ENCODE data around the gene CSNK1G2. TPM values are rescaled to one million over a fixed set of nuclear protein-coding genes. Genes with fewer than 3 reads are reported as not detected.

The CSNK1G2 gene
- total and polyA plus RNA-seq, 2 donors (not counting 1 experiment from before 2014, with no cell fraction given): 154 to 288 TPM

DNA sequence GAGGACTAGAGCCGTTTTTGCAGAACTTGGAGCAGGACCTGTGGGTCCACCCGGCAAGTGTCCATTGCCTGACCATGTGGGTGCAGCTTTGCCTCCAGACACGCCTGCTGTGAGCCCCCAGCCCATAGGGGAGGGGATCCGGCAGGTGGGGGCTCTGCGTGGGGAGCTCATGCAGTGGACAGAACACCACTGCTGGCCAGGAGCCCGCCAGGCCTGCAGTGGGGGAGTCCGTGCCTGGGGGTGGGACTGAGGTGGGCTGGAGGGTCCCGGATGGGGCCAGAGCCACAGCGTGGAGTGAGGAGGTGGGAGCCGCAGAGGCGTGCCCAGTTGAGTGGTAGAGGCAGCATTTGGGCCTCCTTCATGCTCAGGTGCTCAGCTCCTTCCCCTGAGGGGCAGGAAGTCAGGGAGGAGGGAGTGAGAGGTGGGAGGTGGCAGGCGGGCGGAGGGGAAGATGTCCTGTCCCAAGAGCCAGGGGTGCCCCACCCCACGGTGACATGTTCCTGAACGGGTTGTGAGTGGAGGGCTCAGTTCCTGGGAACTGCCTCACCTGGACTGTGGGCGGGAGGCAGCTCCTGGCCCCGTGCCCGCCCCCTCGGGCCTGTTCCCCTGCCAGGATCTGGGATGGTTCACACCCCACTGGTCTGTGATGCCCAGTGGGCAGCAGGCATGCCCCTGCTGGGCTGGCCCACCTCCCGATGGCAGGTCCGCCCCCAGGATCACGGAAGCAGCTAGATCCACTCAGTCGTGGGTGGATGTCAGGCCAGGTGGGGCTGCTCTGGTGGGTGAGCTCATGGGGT is 27.0 kb upstream of the CSNK1G2 start:
- POLR2A ChIA-PET: no interaction called here
- TF ChIP-seq EZH2 (IDR thresholded peaks at IDR 0.05; ENCODE audit: borderline replicate concordance, insufficient read depth, low read depth, low read length, poor library complexity, severe bottlenecking): no peak
- TF ChIP-seq, protein P1, sequence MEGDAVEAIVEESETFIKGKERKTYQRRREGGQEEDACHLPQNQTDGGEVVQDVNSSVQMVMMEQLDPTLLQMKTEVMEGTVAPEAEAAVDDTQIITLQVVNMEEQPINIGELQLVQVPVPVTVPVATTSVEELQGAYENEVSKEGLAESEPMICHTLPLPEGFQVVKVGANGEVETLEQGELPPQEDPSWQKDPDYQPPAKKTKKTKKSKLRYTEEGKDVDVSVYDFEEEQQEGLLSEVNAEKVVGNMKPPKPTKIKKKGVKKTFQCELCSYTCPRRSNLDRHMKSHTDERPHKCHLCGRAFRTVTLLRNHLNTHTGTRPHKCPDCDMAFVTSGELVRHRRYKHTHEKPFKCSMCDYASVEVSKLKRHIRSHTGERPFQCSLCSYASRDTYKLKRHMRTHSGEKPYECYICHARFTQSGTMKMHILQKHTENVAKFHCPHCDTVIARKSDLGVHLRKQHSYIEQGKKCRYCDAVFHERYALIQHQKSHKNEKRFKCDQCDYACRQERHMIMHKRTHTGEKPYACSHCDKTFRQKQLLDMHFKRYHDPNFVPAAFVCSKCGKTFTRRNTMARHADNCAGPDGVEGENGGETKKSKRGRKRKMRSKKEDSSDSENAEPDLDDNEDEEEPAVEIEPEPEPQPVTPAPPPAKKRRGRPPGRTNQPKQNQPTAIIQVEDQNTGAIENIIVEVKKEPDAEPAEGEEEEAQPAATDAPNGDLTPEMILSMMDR (IDR thresholded peaks at IDR 0.05): no peak
- 87% methylated on average over 23 of the region's 23 CpGs for WGBS (ENCODE audit: insufficient coverage)
- no peak overlapping the region for H3K27ac Mint-ChIP-seq
- peaks cover 0 to 33% of the 10 kb centered on the region in 2 experiments for H3K36me3 ChIP-seq (replicated peaks in 1 of 2; ENCODE audit: control extremely low read depth in 1 of 2, control insufficient read depth in 1 of 2, extremely low read depth in 1 of 2, insufficient read depth in 2 of 2, low read length in 1 of 2)
- peaks cover 11 to 18% of the 10 kb centered on the region in 2 donors for H3K4me1 ChIP-seq (ENCODE audit: control insufficient read depth in 2 of 2, insufficient read depth in 2 of 2, low read length in 2 of 2)
- no peak overlapping the region for H3K9ac ChIP-seq (ENCODE audit: low read length)
- DNase-seq (no peak), ATAC-seq (ENCODE audit: low read depth) (no peak)
- CTCF ChIA-PET: interaction anchor here (1.2 kb wide), 1 partner anchor 14 kb away, joined by 3 read pairs; no protein-coding TSS in a partner anchor
- no peaks in the 10 kb centered on the region for H3K9me3 Mint-ChIP-seq (ENCODE audit: insufficient read depth)
- intact Hi-C loops (cut with micrococcal nuclease): no loop called here
- no peak overlapping the region for H3K4me3 ChIP-seq (ENCODE audit: control extremely low read depth in 1 of 5, extremely low read depth in 1 of 5, insufficient read depth in 1 of 5, low read depth in 2 of 5, low read length in 4 of 5)
- peaks cover 0 to 3% (median 0%) of the 10 kb centered on the region in 3 donors for H3K9me3 ChIP-seq (ENCODE audit: control extremely low read depth in 1 of 3, control insufficient read depth in 2 of 3, insufficient read depth in 1 of 3, low read length in 2 of 3)
- H3K79me2 ChIP-seq (ENCODE audit: control insufficient read depth, insufficient read depth, low read length): peaks cover 65% of the 10 kb centered on the region
- no peak overlapping the region for H3K27ac ChIP-seq (ENCODE audit: low read length in 2 of 2)
- no peaks in the 10 kb centered on the region for H3K27me3 Mint-ChIP-seq
- no peak overlapping the region for H3K4me3 Mint-ChIP-seq
- H3K4me1 Mint-ChIP-seq: peaks cover 17% of the 10 kb centered on the region
- H3K4me2 ChIP-seq (replicated peaks; ENCODE audit: low read depth, low read length, poor library complexity, severe bottlenecking): no peak overlapping the region
- H3K27me3 ChIP-seq (replicated peaks in 1 of 4; ENCODE audit: control extremely low read depth in 1 of 4, control insufficient read depth in 3 of 4, insufficient read depth in 4 of 4, low read length in 3 of 4): no peaks in the 10 kb centered on the region
- H2AFZ ChIP-seq (ENCODE audit: insufficient read depth, low read depth, low read length, poor library complexity, severe bottlenecking): no peak overlapping the region
- peaks cover 60% of the 10 kb centered on the region for H4K20me1 ChIP-seq (ENCODE audit: control insufficient read depth, insufficient read depth, low read length, poor library complexity, severe bottlenecking)

DNA sequence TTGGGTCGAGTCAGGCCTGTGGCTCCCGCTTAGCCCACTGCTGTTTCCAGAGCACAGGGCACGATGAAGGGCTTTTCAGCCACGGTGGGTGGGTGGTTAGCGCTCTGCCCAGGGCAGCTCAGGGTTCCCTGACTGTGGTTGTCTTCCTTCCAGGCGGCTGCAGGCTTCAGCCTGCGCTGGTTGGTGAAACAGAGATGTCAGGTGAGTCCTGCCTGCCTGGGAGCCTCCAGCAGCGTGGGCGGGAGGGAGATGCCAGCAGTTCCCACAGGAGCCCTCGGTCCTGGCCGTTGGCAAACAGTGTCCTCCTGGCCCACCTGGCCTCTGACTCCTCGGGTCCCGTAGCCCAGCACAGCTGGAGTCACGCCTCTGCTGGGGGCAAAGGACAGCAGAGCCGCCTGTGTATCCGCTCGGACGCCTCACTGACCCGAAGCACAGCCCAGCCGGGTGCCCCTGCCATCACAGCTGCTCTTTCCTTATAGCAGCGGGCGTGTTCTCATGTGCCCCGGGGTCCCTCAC is 26.1 kb upstream of the CSNK1G2 start:
- H3K4me2 ChIP-seq (replicated peaks; ENCODE audit: low read depth, low read length, poor library complexity, severe bottlenecking): no peak overlapping the region
- peaks cover 8% of the 10 kb centered on the region for H3K4me1 Mint-ChIP-seq
- intact Hi-C loops (cut with micrococcal nuclease): no loop called here
- no peak overlapping the region for H3K27ac ChIP-seq (ENCODE audit: low read length in 2 of 2)
- no peaks in the 10 kb centered on the region for H3K27me3 ChIP-seq (replicated peaks in 1 of 4; ENCODE audit: control extremely low read depth in 1 of 4, control insufficient read depth in 3 of 4, insufficient read depth in 4 of 4, low read length in 3 of 4)
- H3K4me1 ChIP-seq (ENCODE audit: control insufficient read depth in 2 of 2, insufficient read depth in 2 of 2, low read length in 2 of 2): peaks cover 2 to 9% of the 10 kb centered on the region in 2 donors
- peaks cover 0 to 36% of the 10 kb centered on the region in 2 experiments for H3K36me3 ChIP-seq (replicated peaks in 1 of 2; ENCODE audit: control extremely low read depth in 1 of 2, control insufficient read depth in 1 of 2, extremely low read depth in 1 of 2, insufficient read depth in 2 of 2, low read length in 1 of 2)
- no peak for DNase-seq
- ChIA-PET CTCF (no interaction called here), POLR2A (interaction anchor here (0.6 kb wide), 1 partner anchor 41 kb away, joined by 7 read pairs; no protein-coding TSS in a partner anchor)
- no peak overlapping the region for H2AFZ ChIP-seq (ENCODE audit: insufficient read depth, low read depth, low read length, poor library complexity, severe bottlenecking)
- ATAC-seq (ENCODE audit: low read depth): no peak
- WGBS (ENCODE audit: insufficient coverage): 97% methylated on average over 23 of the region's 23 CpGs
- H3K9me3 ChIP-seq (ENCODE audit: control extremely low read depth in 1 of 3, control insufficient read depth in 2 of 3, insufficient read depth in 1 of 3, low read length in 2 of 3): peaks cover 0 to 3% (median 0%) of the 10 kb centered on the region in 3 donors
- H3K27ac Mint-ChIP-seq: no peak overlapping the region
- H3K4me3 Mint-ChIP-seq: no peak overlapping the region
- H3K79me2 ChIP-seq (ENCODE audit: control insufficient read depth, insufficient read depth, low read length): peaks cover 56% of the 10 kb centered on the region
- H3K9me3 Mint-ChIP-seq (ENCODE audit: insufficient read depth): no peaks in the 10 kb centered on the region
- H3K9ac ChIP-seq (ENCODE audit: low read length): no peak overlapping the region
- TF ChIP-seq EZH2 (IDR thresholded peaks at IDR 0.05; ENCODE audit: borderline replicate concordance, insufficient read depth, low read depth, low read length, poor library complexity, severe bottlenecking): no peak
- TF ChIP-seq, protein P1 (IDR thresholded peaks at IDR 0.05): no peak
- H3K4me3 ChIP-seq (ENCODE audit: control extremely low read depth in 1 of 5, extremely low read depth in 1 of 5, insufficient read depth in 1 of 5, low read depth in 2 of 5, low read length in 4 of 5): no peak overlapping the region
- peaks cover 51% of the 10 kb centered on the region for H4K20me1 ChIP-seq (ENCODE audit: control insufficient read depth, insufficient read depth, low read length, poor library complexity, severe bottlenecking)
- no peaks in the 10 kb centered on the region for H3K27me3 Mint-ChIP-seq
